SH-SY5Y (cell line): ENCODE data around the gene SOAT1.

ENCODE experiments used
- GATA2 ChIP-seq: IDR thresholded peaks from 2 replicates; pipeline ENCODE4 v1.6.1; 2011; ENCODE audit warnings: mild to moderate bottlenecking, low read depth, low read length
- GATA3 ChIP-seq: IDR thresholded peaks from 2 replicates; pipeline ENCODE4 v1.6.1; 2011; ENCODE audit warnings: low read depth, mild to moderate bottlenecking, low read length, moderate library complexity

- TF ChIP-seq GATA2 (no peak), GATA3 (no peak)
Observed at GRCh38 chr1:179393721-179394120, 100.1 kb downstream of the SOAT1 start.
